CD4-positive, CD25-positive, alpha-beta regulatory T cell (primary cell): ENCODE measurements around the gene HSPA12A. TPM values are rescaled to one million over a fixed set of nuclear protein-coding genes. Genes with fewer than 3 reads are reported as not detected.

Experiments used
- ATAC-seq, 2 donors: fragments of 150-1000 bp; cut with Tn5 transposase; one replicate each; pipeline ENCODE4 v1.10.0; 2021; ENCODE audit warnings: low read depth in 2 of 2, moderate number of reproducible peaks in 2 of 2, moderate library complexity in 1 of 2
- DNase-seq, 3 donors: peaks; one replicate each; pipeline versions ENCODE4 v3.0.0 to v3.0.0-alpha.2; 2012 to 2022; ENCODE audit warnings: mixed read lengths in 1 of 3
- H3K27ac ChIP-seq: one replicate; pipeline ENCODE4 v1.7.0; 2013; ENCODE audit warnings: mild to moderate bottlenecking, low read length; ENCODE audit not compliant: insufficient read depth, poor library complexity, severe bottlenecking
- H3K27me3 ChIP-seq: one replicate; pipeline ENCODE4 v1.7.0; 2013; ENCODE audit warnings: low read length; ENCODE audit not compliant: control insufficient read depth, insufficient read depth
- H3K36me3 ChIP-seq: one replicate; pipeline ENCODE4 v1.7.0; 2013; ENCODE audit warnings: mild to moderate bottlenecking, low read length, moderate library complexity; ENCODE audit not compliant: control insufficient read depth, insufficient read depth
- H3K4me1 ChIP-seq: 2 replicates; pipeline ENCODE4 v1.7.0; 2013; ENCODE audit warnings: mild to moderate bottlenecking, low read length; ENCODE audit not compliant: insufficient read depth, control insufficient read depth, poor library complexity, severe bottlenecking
- H3K4me3 ChIP-seq: one replicate; pipeline ENCODE4 v1.7.0; 2013; ENCODE audit warnings: low read depth, mild to moderate bottlenecking, low read length, moderate library complexity
- H3K9me3 ChIP-seq, 2 experiments: 1 replicate in 1 of 2; 2 replicates in 1 of 2; pipeline ENCODE4 v1.7.0; 2013; ENCODE audit warnings: low read length in 2 of 2, mild to moderate bottlenecking in 1 of 2, moderate library complexity in 1 of 2; ENCODE audit not compliant: control insufficient read depth in 2 of 2
- H3K27ac Mint-ChIP-seq, 3 donors: one replicate each; pipeline ENCODE4 v1.8.0; 2020 to 2022; ENCODE audit warnings: mild to moderate bottlenecking in 3 of 3, mixed read lengths in 3 of 3, moderate library complexity in 2 of 3
- H3K27me3 Mint-ChIP-seq: one replicate; pipeline ENCODE4 v1.8.0; 2022; ENCODE audit warnings: mild to moderate bottlenecking, mixed read lengths
- H3K36me3 Mint-ChIP-seq: one replicate; pipeline ENCODE4 v1.8.0; 2020; ENCODE audit warnings: mixed read lengths
- H3K4me1 Mint-ChIP-seq, 4 donors: one replicate each; pipeline ENCODE4 v1.8.0; 2020 to 2022; ENCODE audit warnings: mixed read lengths in 4 of 4, mild to moderate bottlenecking in 1 of 4
- H3K4me3 Mint-ChIP-seq, 4 donors: one replicate each; pipeline ENCODE4 v1.8.0; 2020 to 2022; ENCODE audit warnings: mild to moderate bottlenecking in 4 of 4, mixed read lengths in 4 of 4, moderate library complexity in 3 of 4
- H3K9me3 Mint-ChIP-seq, 7 donors: one replicate each; pipeline ENCODE4 v1.8.0; 2020 to 2022; ENCODE audit warnings: mixed read lengths in 7 of 7, mild to moderate bottlenecking in 3 of 7, moderate library complexity in 2 of 7
- polyA plus RNA-seq, 4 donors: library from polyadenylated mRNA; unstranded; fragments of 300-500 nt; fragmentation: Illumina TruSeq; gene quantifications; one replicate each; pipeline ENCODE4 v1.2.3, GENCODE V29; 2021
- total RNA-seq: library from RNA; stranded (reverse); gene quantifications from one replicate; pipeline ENCODE4 v1.2.3, GENCODE V29; 2022

The HSPA12A gene
- total and polyA plus RNA-seq, 5 donors from 2014 or later = 0.72 to 2.1 (median 0.81) TPM

DNA sequence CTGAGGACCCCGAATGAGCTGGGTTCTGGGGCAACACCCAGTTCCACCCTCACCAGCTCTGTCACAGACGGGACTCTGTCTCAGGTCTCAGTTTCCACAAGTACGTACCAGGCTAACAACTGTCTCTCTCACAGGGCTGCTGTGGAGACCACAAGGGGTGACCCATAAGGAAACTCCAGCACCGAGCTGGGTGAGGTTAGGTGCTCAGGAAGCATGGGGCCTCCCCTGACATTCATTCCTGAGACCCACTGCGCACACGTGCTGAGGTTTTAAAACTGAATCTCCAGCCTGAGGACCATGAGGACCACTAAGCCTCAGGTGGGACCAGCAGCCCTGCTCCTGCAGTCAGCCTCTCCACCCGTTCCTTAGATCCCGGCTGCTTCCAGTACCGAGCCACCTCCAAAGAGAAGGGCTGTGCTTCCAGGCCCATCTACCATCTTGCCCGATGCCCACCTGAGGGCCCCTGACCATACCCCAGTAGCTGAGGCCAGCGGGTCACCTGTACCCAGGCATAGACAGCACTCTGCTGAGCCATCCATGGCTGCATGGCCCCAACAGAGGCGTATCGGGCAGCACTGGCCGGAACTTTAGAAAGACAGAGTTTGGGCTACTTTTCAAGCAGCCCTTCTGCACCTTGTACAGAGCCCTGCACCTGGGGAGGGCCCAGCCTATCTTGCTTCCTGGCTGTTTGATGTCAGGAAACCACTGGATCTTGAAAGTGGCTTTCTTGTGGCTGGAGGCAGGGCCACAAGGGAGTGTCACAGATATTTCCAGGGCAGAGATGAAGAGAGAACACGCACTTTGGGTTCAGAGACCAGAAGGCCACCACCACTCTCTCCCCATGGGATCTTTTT is 18.7 kb downstream of the HSPA12A start:
- no peak overlapping the region for H3K27ac ChIP-seq
- H3K36me3 ChIP-seq = no peaks in the 10 kb centered on the region
- peak; percentile 14 to 75 (median 70) for DNase-seq
- peak; percentile 75 to 79 for ATAC-seq
- Mint-ChIP-seq H3K27ac (peak overlapping the region in 1 of 3 donors; percentile 71), H3K4me1 (peaks cover 0 to 48% (median 14%) of the 10 kb centered on the region in 4 donors), H3K9me3 (peaks cover 0 to 2% (median 0%) of the 10 kb centered on the region in 7 donors), H3K27me3 (peaks cover 32% of the 10 kb centered on the region), H3K36me3 (no peaks in the 10 kb centered on the region), H3K4me3 (peak overlapping the region; percentile 27 to 76 (median 71))
- no peaks in the 10 kb centered on the region for H3K9me3 ChIP-seq
- no peak overlapping the region for H3K4me3 ChIP-seq
- peaks cover 5% of the 10 kb centered on the region for H3K27me3 ChIP-seq
- H3K4me1 ChIP-seq = peaks cover 26% of the 10 kb centered on the region

GRCh38 chr10:116722736-116723427 is 19.5 kb downstream of the HSPA12A start:
- H3K9me3 Mint-ChIP-seq = peaks cover 0 to 2% (median 0%) of the 10 kb centered on the region in 7 donors
- H3K4me1 ChIP-seq = peaks cover 26% of the 10 kb centered on the region
- no peak overlapping the region for H3K4me3 ChIP-seq
- H3K27me3 ChIP-seq = peaks cover 5% of the 10 kb centered on the region
- no peak overlapping the region for H3K27ac Mint-ChIP-seq
- H3K36me3 Mint-ChIP-seq = no peaks in the 10 kb centered on the region
- H3K27ac ChIP-seq = no peak overlapping the region
- H3K36me3 ChIP-seq = no peaks in the 10 kb centered on the region
- no peak for ATAC-seq
- no peak overlapping the region for H3K4me3 Mint-ChIP-seq
- H3K4me1 Mint-ChIP-seq = peaks cover 0 to 48% (median 14%) of the 10 kb centered on the region in 4 donors
- DNase-seq = no peak
- H3K27me3 Mint-ChIP-seq = peaks cover 40% of the 10 kb centered on the region
- H3K9me3 ChIP-seq = no peaks in the 10 kb centered on the region

- Histone ChIP-seq H3K27ac (no peak overlapping the region), H3K36me3 (no peaks in the 10 kb centered on the region), H3K27me3 (peaks cover 3% of the 10 kb centered on the region), H3K4me1 (peaks cover 26% of the 10 kb centered on the region), H3K4me3 (no peak overlapping the region), H3K9me3 (no peaks in the 10 kb centered on the region)
- ATAC-seq (no peak), DNase-seq (no peak)
- Mint-ChIP-seq H3K27me3 (peaks cover 47% of the 10 kb centered on the region), H3K4me1 (peaks cover 0 to 47% (median 14%) of the 10 kb centered on the region in 4 donors), H3K9me3 (peaks cover 0 to under 1% (median 0%) of the 10 kb centered on the region in 7 donors), H3K36me3 (no peaks in the 10 kb centered on the region), H3K4me3 (peak overlapping the region in 1 of 4 donors; percentile 29), H3K27ac (peak overlapping the region in 1 of 3 donors; percentile 23)
Measured at GRCh38 chr10:116721547-116722392, 20.6 kb downstream of the HSPA12A start.

GRCh38 chr10:116720668-116721546 is 21.5 kb downstream of the HSPA12A start:
- no peak overlapping the region for H3K4me3 Mint-ChIP-seq
- peaks cover 47% of the 10 kb centered on the region for H3K27me3 Mint-ChIP-seq
- H3K4me1 Mint-ChIP-seq = peaks cover 0 to 41% (median 12%) of the 10 kb centered on the region in 4 donors
- no peaks in the 10 kb centered on the region for H3K9me3 Mint-ChIP-seq
- no peaks in the 10 kb centered on the region for H3K36me3 Mint-ChIP-seq
- ATAC-seq = no peak
- DNase-seq = no peak
- no peak overlapping the region for H3K27ac Mint-ChIP-seq
- Histone ChIP-seq H3K27me3 (peaks cover 3% of the 10 kb centered on the region), H3K4me1 (peaks cover 26% of the 10 kb centered on the region), H3K9me3 (no peaks in the 10 kb centered on the region), H3K4me3 (no peak overlapping the region), H3K36me3 (no peaks in the 10 kb centered on the region), H3K27ac (no peak overlapping the region)

GRCh38 chr10:116720241-116720643 is 22.1 kb downstream of the HSPA12A start:
- H3K27ac Mint-ChIP-seq = no peak overlapping the region
- no peak for DNase-seq
- Histone ChIP-seq H3K4me1 (peaks cover 25% of the 10 kb centered on the region), H3K27ac (no peak overlapping the region), H3K27me3 (peaks cover 3% of the 10 kb centered on the region), H3K36me3 (no peaks in the 10 kb centered on the region), H3K4me3 (no peak overlapping the region), H3K9me3 (no peaks in the 10 kb centered on the region)
- H3K9me3 Mint-ChIP-seq = no peaks in the 10 kb centered on the region
- H3K27me3 Mint-ChIP-seq = peaks cover 47% of the 10 kb centered on the region
- peaks cover 0 to 35% (median 12%) of the 10 kb centered on the region in 4 donors for H3K4me1 Mint-ChIP-seq
- no peak for ATAC-seq
- no peaks in the 10 kb centered on the region for H3K36me3 Mint-ChIP-seq
- H3K4me3 Mint-ChIP-seq = no peak overlapping the region

- Mint-ChIP-seq H3K4me1 (peaks cover 0 to 31% (median 11%) of the 10 kb centered on the region in 4 donors), H3K9me3 (no peaks in the 10 kb centered on the region), H3K36me3 (no peaks in the 10 kb centered on the region), H3K27ac (no peak overlapping the region), H3K4me3 (no peak overlapping the region), H3K27me3 (peaks cover 47% of the 10 kb centered on the region)
- ATAC-seq = no peak
- no peak for DNase-seq
- H3K36me3 ChIP-seq = no peaks in the 10 kb centered on the region
- H3K4me3 ChIP-seq = no peak overlapping the region
- peaks cover 20% of the 10 kb centered on the region for H3K4me1 ChIP-seq
- H3K27me3 ChIP-seq = peaks cover 3% of the 10 kb centered on the region
- no peaks in the 10 kb centered on the region for H3K9me3 ChIP-seq
- H3K27ac ChIP-seq = no peak overlapping the region
Measured at GRCh38 chr10:116719804-116720203, 22.6 kb downstream of the HSPA12A start.
